Karpas-422 (cell line): ENCODE results near the gene CEACAM4. TPM values are rescaled to one million over a fixed set of nuclear protein-coding genes. Genes with fewer than 3 reads are reported as not detected.
"Not testable (repeated sequence)": the region's sequence is repeated elsewhere in the genome, so short reads cannot be mapped to it uniquely, and the experiment has no call there.

ENCODE experiments used
- DNase-seq: peaks from one replicate; pipeline ENCODE4 v3.0.0-alpha.2; 2015
- H2AFZ ChIP-seq: fragments of 200-600 bp; sonication (generic); 2 replicates; pipeline ENCODE4 v1.6.1; 2014; ENCODE audit warnings: antibody characterized with exemption, low read length, mixed read lengths
- H3K27ac ChIP-seq: fragments of 200-600 bp; sonication (generic); 2 replicates; pipeline ENCODE4 v1.5.1; 2014; ENCODE audit warnings: mild to moderate bottlenecking, low read length, moderate library complexity
- H3K27me3 ChIP-seq: fragments of 200-600 bp; sonication (generic); 2 replicates; pipeline ENCODE4 v1.6.1; 2014; ENCODE audit warnings: low read length, mixed read lengths
- H3K36me3 ChIP-seq: fragments of 200-600 bp; sonication (generic); 2 replicates; pipeline ENCODE4 v1.6.1; 2014; ENCODE audit warnings: low read length, mixed read lengths; ENCODE audit not compliant: insufficient read depth
- H3K4me1 ChIP-seq: fragments of 200-600 bp; sonication (generic); 2 replicates; pipeline ENCODE4 v1.6.1; 2014; ENCODE audit warnings: mild to moderate bottlenecking, low read length, mixed read lengths
- H3K4me2 ChIP-seq: fragments of 200-600 bp; sonication (generic); 2 replicates; pipeline ENCODE4 v1.6.1; 2014; ENCODE audit warnings: low read length, low read depth, mild to moderate bottlenecking; ENCODE audit not compliant: poor library complexity, severe bottlenecking
- H3K4me3 ChIP-seq: fragments of 200-600 bp; sonication (generic); 2 replicates; pipeline ENCODE4 v1.5.1; 2014; ENCODE audit warnings: mild to moderate bottlenecking, antibody characterized with exemption, low read length, mixed read lengths
- H3K79me2 ChIP-seq: fragments of 200-600 bp; sonication (generic); 2 replicates; pipeline ENCODE4 v1.6.1; 2014; ENCODE audit warnings: mild to moderate bottlenecking, low read length, mixed read lengths
- H3K9ac ChIP-seq: fragments of 200-600 bp; sonication (generic); 2 replicates; pipeline ENCODE4 v1.6.0; 2014; ENCODE audit warnings: low read length
- H3K9me2 ChIP-seq: fragments of 200-600 bp; sonication (generic), shearing (Covaris generic); replicated peaks from 2 replicates; pipeline ENCODE4 v1.6.0; 2014; ENCODE audit warnings: mild to moderate bottlenecking, low read length, moderate library complexity; ENCODE audit not compliant: insufficient read depth
- H3K9me3 ChIP-seq: fragments of 300-700, 200-600 bp; sonication (generic); 2 replicates; pipeline ENCODE4 v1.6.1; 2014; ENCODE audit warnings: low read length, mixed read lengths
- H4K20me1 ChIP-seq: fragments of 200-600 bp; sonication (generic); 2 replicates; pipeline ENCODE4 v1.6.1; 2014; ENCODE audit warnings: mild to moderate bottlenecking, antibody characterized with exemption, low read length, low read depth; ENCODE audit not compliant: insufficient read depth
- total RNA-seq: library from RNA; depleted of rRNA; stranded (reverse); fragments of >200 nt; shearing (Covaris generic); gene quantifications from 2 replicates; pipeline ENCODE4 v1.2.3, GENCODE V29; 2014; ENCODE audit warnings: low replicate concordance; rRNA removed

Gene CEACAM4
- not detected in 2 replicates for total RNA-seq

DNA sequence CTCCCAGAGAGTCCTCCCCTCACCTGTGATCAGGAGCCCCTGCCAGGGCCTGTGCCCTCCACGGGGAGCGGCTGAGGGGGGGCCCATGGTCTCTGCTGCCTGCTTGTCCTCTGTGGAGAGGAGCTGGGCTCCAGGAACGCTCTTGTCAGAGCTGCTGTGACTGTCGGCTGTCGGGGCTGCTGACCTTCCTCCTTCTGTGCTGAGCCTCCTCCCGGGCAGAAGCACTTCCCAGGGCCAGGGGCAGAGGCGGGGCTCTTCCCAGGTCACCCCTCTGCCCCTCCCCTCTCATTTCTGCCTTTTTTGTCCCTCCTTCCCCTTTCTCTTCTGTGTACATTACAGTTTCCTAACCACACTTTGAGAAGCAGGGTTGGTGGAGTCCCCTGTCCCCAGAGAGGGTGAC is at the start of gene CEACAM4:
CEACAM4 (minus strand) TSS at position 198 of the 400 bp plus-strand sequence; CDS start at position 87, 111 bp downstream.
- Histone ChIP-seq H3K9me2 (no peaks in the 10 kb centered on the region), H3K27me3 (no peaks in the 10 kb centered on the region), H3K79me2 (no peaks in the 10 kb centered on the region), H4K20me1 (no peaks in the 10 kb centered on the region), H3K4me3 (no peak within 1 kb of the TSS), H2AFZ (no peak within 1 kb of the TSS), H3K4me2 (no peak within 1 kb of the TSS), H3K36me3 (no peaks in the 10 kb centered on the region), H3K9ac (no peak within 1 kb of the TSS), H3K27ac (no peak within 1 kb of the TSS), H3K4me1 (no peaks in the 10 kb centered on the region), H3K9me3 (no peaks in the 10 kb centered on the region)
- DNase-seq, result no peak

DNA sequence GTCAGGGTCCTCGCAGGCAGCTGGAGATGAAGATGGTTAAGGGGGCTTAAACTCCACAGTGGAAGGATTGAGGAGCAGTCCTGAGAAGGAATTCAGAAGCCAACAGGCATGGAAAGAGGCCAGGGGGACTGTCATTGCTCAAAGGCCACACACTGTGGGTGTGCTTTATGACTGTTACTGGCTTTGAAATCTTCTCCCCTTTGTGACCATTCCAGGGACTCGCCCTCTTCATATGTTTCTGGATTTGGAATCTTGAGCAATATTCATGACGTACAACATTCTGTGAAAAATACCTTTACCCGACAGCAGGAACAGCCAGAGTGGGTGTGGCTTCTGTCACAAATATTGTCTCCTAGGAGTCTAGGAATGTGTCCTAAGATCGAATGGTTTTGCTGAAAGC is 44.6 kb upstream of the CEACAM4 start:
- Histone ChIP-seq H3K27ac (no peak overlapping the region), H3K4me2 (no peak overlapping the region), H3K36me3 (no peaks in the 10 kb centered on the region), H4K20me1 (no peaks in the 10 kb centered on the region), H3K9me3 (peaks cover 7% of the 10 kb centered on the region), H3K79me2 (no peaks in the 10 kb centered on the region), H3K4me1 (no peaks in the 10 kb centered on the region), H3K27me3 (no peaks in the 10 kb centered on the region), H2AFZ (no peak overlapping the region), H3K9ac (no peak overlapping the region), H3K9me2 (no peaks in the 10 kb centered on the region), H3K4me3 (no peak overlapping the region)
- DNase-seq, result no peak

DNA sequence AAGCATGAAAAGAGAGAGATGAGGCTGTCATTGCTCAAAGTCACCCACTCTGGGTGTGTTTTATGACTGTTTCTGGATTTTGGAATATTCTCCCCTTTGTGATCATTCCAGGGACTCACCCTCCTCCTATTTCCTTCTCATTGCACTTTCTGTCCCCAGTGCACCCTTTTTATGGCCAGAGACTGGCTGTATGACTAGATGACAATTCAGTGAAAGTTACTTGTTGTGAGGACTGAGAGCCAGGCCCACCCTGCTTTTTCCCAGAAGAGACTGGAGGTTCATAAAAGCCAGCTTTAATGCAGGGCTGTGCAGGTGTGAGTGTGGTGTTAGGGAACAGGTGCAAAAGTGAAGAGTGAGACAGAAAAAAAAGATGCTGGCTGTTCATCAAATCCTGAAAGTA is 43.9 kb upstream of the CEACAM4 start:
- Histone ChIP-seq H3K27me3 (no peaks in the 10 kb centered on the region), H2AFZ (no peak overlapping the region), H3K27ac (no peak overlapping the region), H3K79me2 (no peaks in the 10 kb centered on the region), H3K4me1 (no peaks in the 10 kb centered on the region), H3K9ac (no peak overlapping the region), H4K20me1 (no peaks in the 10 kb centered on the region), H3K4me3 (no peak overlapping the region), H3K9me2 (no peaks in the 10 kb centered on the region), H3K9me3 (peaks cover 12% of the 10 kb centered on the region), H3K4me2 (no peak overlapping the region), H3K36me3 (no peaks in the 10 kb centered on the region)
- DNase-seq, result no peak

DNA sequence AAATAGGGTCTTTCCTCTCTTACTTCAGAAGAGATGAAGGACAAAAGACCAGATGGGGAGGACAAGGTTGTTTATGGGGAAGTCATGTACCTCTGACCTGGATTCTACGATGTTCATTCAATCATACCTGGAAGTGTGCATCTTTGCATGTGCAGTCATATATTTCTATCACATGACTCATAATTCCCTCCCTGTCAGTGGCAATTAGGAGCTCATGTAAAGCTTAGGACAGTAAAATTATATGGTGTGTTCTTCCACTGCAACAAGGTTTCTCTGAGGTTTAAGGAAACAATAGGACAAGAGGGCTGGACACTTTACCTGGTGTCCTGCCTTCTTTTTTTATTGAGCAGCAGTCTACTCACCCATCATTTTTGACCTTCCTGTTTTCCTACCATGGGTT is 41.4 kb upstream of the CEACAM4 start:
- no peak overlapping the region for H2AFZ ChIP-seq
- no peaks in the 10 kb centered on the region for H3K9me2 ChIP-seq
- no peaks in the 10 kb centered on the region for H3K79me2 ChIP-seq
- H3K36me3 ChIP-seq, result no peaks in the 10 kb centered on the region
- no peaks in the 10 kb centered on the region for H3K4me1 ChIP-seq
- H3K9ac ChIP-seq, result no peak overlapping the region
- no peaks in the 10 kb centered on the region for H4K20me1 ChIP-seq
- H3K27ac ChIP-seq, result no peak overlapping the region
- H3K4me3 ChIP-seq, result no peak overlapping the region
- H3K27me3 ChIP-seq, result no peaks in the 10 kb centered on the region
- H3K4me2 ChIP-seq, result no peak overlapping the region
- no peak for DNase-seq
- H3K9me3 ChIP-seq, result peaks cover 15% of the 10 kb centered on the region

- peaks cover 15% of the 10 kb centered on the region for H3K9me3 ChIP-seq
- no peaks in the 10 kb centered on the region for H3K9me2 ChIP-seq
- H4K20me1 ChIP-seq, result no peaks in the 10 kb centered on the region
- H3K27me3 ChIP-seq, result no peaks in the 10 kb centered on the region
- no peak overlapping the region for H3K4me2 ChIP-seq
- no peak overlapping the region for H2AFZ ChIP-seq
- no peak overlapping the region for H3K4me3 ChIP-seq
- no peaks in the 10 kb centered on the region for H3K36me3 ChIP-seq
- no peaks in the 10 kb centered on the region for H3K4me1 ChIP-seq
- no peak for DNase-seq
- H3K79me2 ChIP-seq, result no peaks in the 10 kb centered on the region
- no peak overlapping the region for H3K27ac ChIP-seq
- H3K9ac ChIP-seq, result no peak overlapping the region
Measured at GRCh38 chr19:41666075-41666474, 39.2 kb upstream of the CEACAM4 start.

- no peak overlapping the region for H3K27ac ChIP-seq
Measured at GRCh38 chr19:41657157-41657556, 30.3 kb upstream of the CEACAM4 start.

GRCh38 chr19:41656756-41657155 is 29.9 kb upstream of the CEACAM4 start:
- H3K27me3 ChIP-seq, H3K27ac ChIP-seq, H3K4me2 ChIP-seq, H2AFZ ChIP-seq, H3K4me3 ChIP-seq, H3K9ac ChIP-seq, H3K4me1 ChIP-seq, H3K9me2 ChIP-seq, H3K9me3 ChIP-seq, H4K20me1 ChIP-seq, DNase-seq, H3K36me3 ChIP-seq, H3K79me2 ChIP-seq: not testable (repeated sequence)

More at GRCh38 chr19:41657157-41657556, 30.3 kb upstream of the CEACAM4 start:
- Histone ChIP-seq H3K27me3 (no peaks in the 10 kb centered on the region), H3K4me3 (no peak overlapping the region), H3K9ac (no peak overlapping the region), H3K36me3 (no peaks in the 10 kb centered on the region), H3K4me1 (no peaks in the 10 kb centered on the region), H2AFZ (no peak overlapping the region), H4K20me1 (no peaks in the 10 kb centered on the region), H3K79me2 (no peaks in the 10 kb centered on the region), H3K9me3 (no peaks in the 10 kb centered on the region), H3K4me2 (no peak overlapping the region), H3K9me2 (no peaks in the 10 kb centered on the region)
- DNase-seq, result no peak

DNA sequence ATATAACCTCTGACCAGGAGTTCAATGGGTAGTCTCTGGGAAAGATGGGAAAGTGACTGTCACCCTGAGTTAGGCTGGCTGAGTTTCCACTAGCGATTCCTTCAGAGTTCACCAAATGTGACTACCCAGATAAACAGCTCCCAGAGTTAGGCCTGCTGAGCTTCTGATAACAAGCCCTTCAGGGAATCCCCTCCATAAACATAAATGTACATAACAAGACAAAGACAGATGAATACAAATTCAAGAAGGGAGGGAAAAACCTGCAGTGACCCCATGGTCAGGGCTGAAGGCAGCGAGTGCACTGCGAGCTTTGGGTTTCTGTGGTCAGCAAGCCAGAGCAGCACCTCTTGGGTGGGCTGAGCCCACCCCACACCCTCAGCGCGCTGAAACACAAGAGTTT is 25.4 kb upstream of the CEACAM4 start:
- no peak overlapping the region for H3K27ac ChIP-seq
- no peak overlapping the region for H2AFZ ChIP-seq
- no peaks in the 10 kb centered on the region for H3K9me2 ChIP-seq
- no peaks in the 10 kb centered on the region for H3K79me2 ChIP-seq
- H3K4me1 ChIP-seq, result no peaks in the 10 kb centered on the region
- H3K27me3 ChIP-seq, result no peaks in the 10 kb centered on the region
- H3K36me3 ChIP-seq, result no peaks in the 10 kb centered on the region
- no peaks in the 10 kb centered on the region for H3K9me3 ChIP-seq
- no peak overlapping the region for H3K4me2 ChIP-seq
- no peak overlapping the region for H3K9ac ChIP-seq
- H4K20me1 ChIP-seq, result no peaks in the 10 kb centered on the region
- DNase-seq, result no peak
- H3K4me3 ChIP-seq, result no peak overlapping the region

GRCh38 chr19:41649827-41650226 is 23.0 kb upstream of the CEACAM4 start:
- Histone ChIP-seq H3K79me2 (no peaks in the 10 kb centered on the region), H3K27ac (no peak overlapping the region), H3K9ac (no peak overlapping the region), H3K27me3 (no peaks in the 10 kb centered on the region), H3K9me3 (no peaks in the 10 kb centered on the region), H4K20me1 (no peaks in the 10 kb centered on the region), H3K9me2 (no peaks in the 10 kb centered on the region), H3K4me1 (no peaks in the 10 kb centered on the region), H3K4me3 (no peak overlapping the region), H3K4me2 (no peak overlapping the region), H3K36me3 (no peaks in the 10 kb centered on the region), H2AFZ (no peak overlapping the region)
- no peak for DNase-seq
